CD14-positive monocyte (primary cell): ENCODE data around the gene BBS9. TPM values are rescaled to one million over a fixed set of nuclear protein-coding genes. Genes with fewer than 3 reads are reported as not detected.

Experiments used
- DNase-seq, 3 donors: peaks; one replicate each; pipeline ENCODE4 v3.0.0-alpha.2; 2011 to 2022
- H2AFZ ChIP-seq: 2 replicates; pipeline ENCODE4 v1.6.0; 2012; ENCODE audit warnings: mild to moderate bottlenecking, low read depth, low read length, inconsistent platforms; ENCODE audit not compliant: insufficient read depth, poor library complexity, severe bottlenecking
- H3K27ac ChIP-seq, 2 donors: 1 replicate in 1 of 2; 2 replicates in 1 of 2; pipeline ENCODE4 v1.5.1; 2012 to 2013; ENCODE audit warnings: low read length in 2 of 2, control low read depth in 1 of 2, inconsistent platforms in 1 of 2, low read depth in 1 of 2, mild to moderate bottlenecking in 1 of 2
- H3K27me3 ChIP-seq, 2 donors: one replicate each; pipeline versions ENCODE4 v1.6.0 to v1.6.1; 2011 to 2013; ENCODE audit warnings: low read length in 2 of 2; ENCODE audit not compliant: control insufficient read depth in 2 of 2, insufficient read depth in 2 of 2
- H3K36me3 ChIP-seq, 2 donors: replicated peaks in 1 of 2; 1 replicate in 1 of 2; 2 replicates in 1 of 2; pipeline versions ENCODE4 v1.5.1 to v1.6.1; 2012 to 2013; ENCODE audit warnings: low read length in 2 of 2, control low read depth in 1 of 2, inconsistent platforms in 1 of 2, mild to moderate bottlenecking in 1 of 2; ENCODE audit not compliant: insufficient read depth in 2 of 2, control insufficient read depth in 1 of 2
- H3K4me1 ChIP-seq, 2 donors: 1 replicate in 1 of 2; 2 replicates in 1 of 2; pipeline versions ENCODE4 v1.5.1 to v1.6.1; 2012 to 2013; ENCODE audit warnings: low read length in 2 of 2, control low read depth in 1 of 2, inconsistent platforms in 1 of 2, mild to moderate bottlenecking in 1 of 2, moderate library complexity in 1 of 2; ENCODE audit not compliant: insufficient read depth in 2 of 2, control insufficient read depth in 1 of 2
- H3K4me2 ChIP-seq: replicated peaks from 2 replicates; pipeline ENCODE3; 2012; ENCODE audit warnings: low read length, moderate library complexity, mild to moderate bottlenecking; ENCODE audit not compliant: poor library complexity, severe bottlenecking; ENCODE audit errors: extremely low read depth
- H3K4me3 ChIP-seq, 3 experiments: fragments of 200-600 bp in 1 of 3; sonication (generic) in 1 of 3; replicated peaks in 1 of 3; 1 replicate in 2 of 3; 2 replicates in 1 of 3; pipeline ENCODE4 v1.5.1; 2011 to 2013; ENCODE audit warnings: low read length in 3 of 3, mild to moderate bottlenecking in 3 of 3, control low read depth in 2 of 3, low read depth in 2 of 3, inconsistent platforms in 1 of 3, moderate library complexity in 1 of 3
- H3K79me2 ChIP-seq: 2 replicates; pipeline ENCODE4 v1.6.0; 2012; ENCODE audit warnings: mild to moderate bottlenecking, control low read depth, inconsistent platforms, low read length, moderate library complexity; ENCODE audit not compliant: insufficient read depth
- H3K9ac ChIP-seq: 2 replicates; pipeline ENCODE4 v1.6.0; 2017; ENCODE audit warnings: low read length, mild to moderate bottlenecking; ENCODE audit not compliant: insufficient read depth, poor library complexity, severe bottlenecking
- H3K9me3 ChIP-seq, 2 donors: replicated peaks in 1 of 2; 1 replicate in 1 of 2; 2 replicates in 1 of 2; pipeline versions ENCODE4 v1.5.1 to v1.6.1; 2012 to 2013; ENCODE audit warnings: low read length in 2 of 2, control low read depth in 1 of 2; ENCODE audit not compliant: control insufficient read depth in 1 of 2, insufficient read depth in 1 of 2
- H4K20me1 ChIP-seq: 2 replicates; pipeline ENCODE4 v1.6.0; 2012; ENCODE audit warnings: mild to moderate bottlenecking, low read length, control low read depth, moderate library complexity; ENCODE audit not compliant: insufficient read depth
- H3K27ac Mint-ChIP-seq, 7 donors: one replicate each; pipeline ENCODE4 v1.8.0; 2020; ENCODE audit warnings: mild to moderate bottlenecking in 7 of 7, mixed read lengths in 7 of 7, moderate library complexity in 6 of 7, inconsistent platforms in 2 of 7
- H3K27me3 Mint-ChIP-seq, 3 donors: one replicate each; pipeline ENCODE4 v1.8.0; 2021 to 2022; ENCODE audit warnings: low read depth in 3 of 3, mild to moderate bottlenecking in 3 of 3, mixed read lengths in 3 of 3, moderate library complexity in 3 of 3, inconsistent platforms in 1 of 3
- H3K36me3 Mint-ChIP-seq, 2 donors: one replicate each; pipeline ENCODE4 v1.8.0; 2020; ENCODE audit warnings: mixed read lengths in 2 of 2, inconsistent platforms in 1 of 2, mild to moderate bottlenecking in 1 of 2
- H3K4me1 Mint-ChIP-seq: one replicate; pipeline ENCODE4 v1.8.0; 2020; ENCODE audit warnings: mild to moderate bottlenecking, mixed read lengths
- H3K4me3 Mint-ChIP-seq, 2 donors: one replicate each; pipeline ENCODE4 v1.8.0; 2020; ENCODE audit warnings: mild to moderate bottlenecking in 2 of 2, mixed read lengths in 2 of 2, moderate library complexity in 1 of 2
- H3K9me3 Mint-ChIP-seq, 7 donors: one replicate each; pipeline ENCODE4 v1.8.0; 2020 to 2022; ENCODE audit warnings: mixed read lengths in 7 of 7, mild to moderate bottlenecking in 6 of 7, moderate library complexity in 6 of 7, inconsistent platforms in 2 of 7
- CTCF ChIP-seq: fragments of 200-600 bp; IDR thresholded peaks from one replicate; pipeline ENCODE4 v1.8.0; 2022; ENCODE audit warnings: antibody characterized with exemption, mild to moderate bottlenecking
- WGBS: methylation state at CpG from one replicate; pipeline ENCODE4 v1.1.5; 2013; ENCODE audit warnings: missing lambda C conversion rate; ENCODE audit not compliant: insufficient coverage; 5-methylcytosine and 5-hydroxymethylcytosine counted together
- intact Hi-C, 2 donors: fragments of 100-400 bp; cut with micrococcal nuclease; formaldehyde crosslinking; loops; one replicate each; pipeline versions ENCODE4 v1.15.0 to v1.15.1; 2023
- polyA plus RNA-seq, 3 donors: library from polyadenylated mRNA; depleted of rRNA in 1 of 3; unstranded in 2 of 3; stranded (reverse) in 1 of 3; fragments of 300-500 nt in 2 of 3; fragments of >200 nt in 1 of 3; fragmentation: Illumina TruSeq in 2 of 3; gene quantifications; 1 replicate in 2 of 3; 2 replicates in 1 of 3; pipeline ENCODE4 v1.2.3, GENCODE V29; 2012 to 2021

Gene BBS9
- polyA plus RNA-seq, 3 donors, result 4.9 to 7.5 (median 6.8) TPM

DNA sequence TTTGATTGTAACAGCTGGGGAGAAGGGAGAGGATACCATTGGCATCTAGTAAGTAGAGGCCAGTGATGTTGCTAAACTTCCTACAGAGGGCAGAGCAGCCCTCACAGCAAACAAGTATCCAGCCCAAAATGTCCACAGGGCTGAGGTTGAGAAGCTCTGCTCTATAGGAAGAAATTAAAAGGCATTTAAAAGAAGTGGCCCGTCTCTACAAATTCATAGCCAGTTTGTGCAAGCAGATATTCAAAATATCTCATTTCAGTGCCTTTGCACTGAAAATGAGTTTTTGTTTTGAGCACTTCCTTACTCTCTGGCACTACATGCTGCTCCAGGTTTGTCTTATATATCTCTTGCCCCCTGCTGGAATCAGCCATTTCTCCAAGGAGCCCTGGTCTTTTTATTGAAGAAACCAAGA, 330.0 kb downstream of the BBS9 start:
- WGBS, result 25% methylated on average over 1 of the region's 1 CpG
- no peak overlapping the region for H3K4me2 ChIP-seq
- H3K36me3 ChIP-seq, result no peaks in the 10 kb centered on the region
- intact Hi-C loops, result no loop called here
- DNase-seq, result no peak
- H4K20me1 ChIP-seq, result no peaks in the 10 kb centered on the region
- no peaks in the 10 kb centered on the region for H3K27me3 ChIP-seq
- H3K27me3 Mint-ChIP-seq, result peaks cover 0 to 1% (median 0%) of the 10 kb centered on the region in 3 donors
- H3K27ac ChIP-seq, result no peak overlapping the region
- H3K4me1 Mint-ChIP-seq, result no peaks in the 10 kb centered on the region
- no peak for TF ChIP-seq CTCF
- H3K9me3 Mint-ChIP-seq, result peaks cover 0 to 2% (median 0%) of the 10 kb centered on the region in 7 donors
- H3K4me1 ChIP-seq, result no peaks in the 10 kb centered on the region
- H3K36me3 Mint-ChIP-seq, result no peaks in the 10 kb centered on the region
- no peak overlapping the region for H2AFZ ChIP-seq
- H3K9me3 ChIP-seq, result no peaks in the 10 kb centered on the region
- H3K27ac Mint-ChIP-seq, result no peak overlapping the region
- no peaks in the 10 kb centered on the region for H3K79me2 ChIP-seq
- no peak overlapping the region for H3K4me3 ChIP-seq
- H3K9ac ChIP-seq, result no peak overlapping the region
- H3K4me3 Mint-ChIP-seq, result no peak overlapping the region

DNA sequence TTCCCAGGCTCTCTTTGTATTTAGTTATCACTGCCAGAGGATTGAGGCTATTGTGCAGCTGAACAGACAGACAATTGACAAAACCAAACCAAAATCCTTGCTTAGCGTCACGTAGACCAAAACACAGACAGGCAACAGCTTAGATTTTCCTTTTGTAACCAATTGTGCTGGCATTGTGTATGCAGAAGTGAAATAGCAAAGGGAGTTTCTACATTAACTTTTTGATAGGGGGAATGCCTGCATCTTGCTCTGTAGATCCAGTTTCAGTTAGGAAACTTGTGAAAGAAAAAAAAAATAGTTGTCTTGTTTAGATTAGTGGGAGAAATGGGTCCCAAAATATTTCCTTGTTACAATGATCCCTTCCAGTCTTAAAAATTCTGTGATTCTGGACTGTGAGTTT, 333.8 kb downstream of the BBS9 start:
- H3K4me1 Mint-ChIP-seq, result no peaks in the 10 kb centered on the region
- Histone ChIP-seq H3K9ac (no peak overlapping the region), H3K36me3 (no peaks in the 10 kb centered on the region), H3K9me3 (no peaks in the 10 kb centered on the region), H3K27ac (no peak overlapping the region), H3K27me3 (no peaks in the 10 kb centered on the region), H2AFZ (no peak overlapping the region), H3K4me1 (no peaks in the 10 kb centered on the region), H3K79me2 (no peaks in the 10 kb centered on the region), H3K4me3 (no peak overlapping the region), H3K4me2 (no peak overlapping the region), H4K20me1 (no peaks in the 10 kb centered on the region)
- TF ChIP-seq CTCF, result no peak
- no CpG with 5 or more reads among the region's 2 CpGs for WGBS
- H3K4me3 Mint-ChIP-seq, result no peak overlapping the region
- peaks cover 0 to 1% (median 0%) of the 10 kb centered on the region in 3 donors for H3K27me3 Mint-ChIP-seq
- intact Hi-C loops, result no loop called here
- peaks cover 0 to 2% (median 0%) of the 10 kb centered on the region in 7 donors for H3K9me3 Mint-ChIP-seq
- no peak overlapping the region for H3K27ac Mint-ChIP-seq
- no peak for DNase-seq
- H3K36me3 Mint-ChIP-seq, result no peaks in the 10 kb centered on the region
